ENCODE data around the gene MSI1.

Gene MSI1

DNA sequence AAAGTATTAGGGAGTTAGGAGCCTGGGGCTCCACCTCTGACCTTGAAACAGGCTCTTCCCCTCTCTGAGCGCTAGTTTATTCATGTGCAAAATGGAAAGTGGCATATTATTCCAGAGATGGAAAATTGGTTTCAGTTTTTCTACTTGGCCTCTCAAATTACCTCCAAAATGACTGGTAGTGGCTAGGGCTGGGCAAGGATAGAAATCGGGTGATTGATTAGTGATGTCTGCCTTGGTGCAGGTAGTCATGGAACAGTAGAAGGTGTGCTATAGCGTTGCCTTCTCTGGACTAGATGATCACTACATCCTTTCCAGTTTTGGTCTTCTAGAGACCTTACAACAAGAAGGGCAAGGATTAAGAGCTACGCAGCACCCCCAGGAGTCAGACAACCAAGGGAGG is 8.6 kb upstream of the MSI1 start:
- H3K27me3 ChIP-seq (replicated peaks; ENCODE audit: control insufficient read depth, insufficient read depth, low read length, poor library complexity, severe bottlenecking): no peaks in the 10 kb centered on the region
- no peak overlapping the region for H3K4me3 ChIP-seq (ENCODE audit: insufficient read depth, low read depth, low read length, poor library complexity, severe bottlenecking)
- no peak overlapping the region for H3K27ac ChIP-seq (ENCODE audit: insufficient read depth, low read length, poor library complexity, severe bottlenecking)
- no peaks in the 10 kb centered on the region for H3K9me3 ChIP-seq (ENCODE audit: control insufficient read depth, low read length)
- H3K4me1 ChIP-seq (ENCODE audit: control insufficient read depth, insufficient read depth, low read length, poor library complexity, severe bottlenecking): no peaks in the 10 kb centered on the region
- no peaks in the 10 kb centered on the region for H3K36me3 ChIP-seq (ENCODE audit: control insufficient read depth, insufficient read depth, low read length)
- no peak for DNase-seq

DNA sequence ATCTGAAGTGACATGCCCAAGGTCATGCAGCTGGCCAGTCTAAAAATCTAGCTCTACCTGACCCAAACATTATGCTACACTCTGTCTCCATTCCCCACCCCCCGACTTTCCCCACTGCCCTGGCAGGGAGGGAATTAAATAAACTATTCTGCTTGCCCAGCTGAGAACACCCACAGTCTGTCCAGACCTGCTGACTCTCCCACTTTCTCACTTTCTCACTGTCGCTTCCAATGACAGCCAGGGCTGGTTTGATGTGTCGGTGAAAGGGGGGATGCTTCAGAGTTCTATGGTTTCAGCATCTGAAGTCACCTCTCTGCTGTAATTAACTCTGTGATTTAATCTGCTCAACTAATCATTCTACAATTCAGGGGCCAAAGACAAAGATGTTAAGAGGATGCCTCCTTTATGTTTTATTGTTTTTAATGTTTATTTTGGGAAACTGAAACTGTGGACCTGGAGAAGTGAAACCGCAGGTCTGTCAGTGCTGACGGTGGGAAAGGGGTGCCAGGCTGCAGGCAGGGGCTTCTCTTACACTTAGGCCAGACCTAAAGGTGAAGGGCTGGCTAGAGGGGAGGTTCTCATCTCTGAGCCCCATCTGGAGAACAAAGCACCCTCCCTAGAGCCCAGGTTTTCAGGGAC is 8.1 kb upstream of the MSI1 start:
- Histone ChIP-seq H3K4me3 (ENCODE audit: insufficient read depth, low read depth, low read length, poor library complexity, severe bottlenecking) (no peak overlapping the region), H3K27ac (ENCODE audit: insufficient read depth, low read length, poor library complexity, severe bottlenecking) (no peak overlapping the region), H3K36me3 (ENCODE audit: control insufficient read depth, insufficient read depth, low read length) (no peaks in the 10 kb centered on the region), H3K27me3 (replicated peaks; ENCODE audit: control insufficient read depth, insufficient read depth, low read length, poor library complexity, severe bottlenecking) (no peaks in the 10 kb centered on the region), H3K4me1 (ENCODE audit: control insufficient read depth, insufficient read depth, low read length, poor library complexity, severe bottlenecking) (no peaks in the 10 kb centered on the region), H3K9me3 (ENCODE audit: control insufficient read depth, low read length) (no peaks in the 10 kb centered on the region)
- DNase-seq: no peak

- no peaks in the 10 kb centered on the region for H3K4me1 ChIP-seq (ENCODE audit: control insufficient read depth, insufficient read depth, low read length, poor library complexity, severe bottlenecking)
- H3K27me3 ChIP-seq (replicated peaks; ENCODE audit: control insufficient read depth, insufficient read depth, low read length, poor library complexity, severe bottlenecking): no peaks in the 10 kb centered on the region
- H3K4me3 ChIP-seq (ENCODE audit: insufficient read depth, low read depth, low read length, poor library complexity, severe bottlenecking): no peak overlapping the region
- no peaks in the 10 kb centered on the region for H3K9me3 ChIP-seq (ENCODE audit: control insufficient read depth, low read length)
- DNase-seq: no peak
- H3K36me3 ChIP-seq (ENCODE audit: control insufficient read depth, insufficient read depth, low read length): no peaks in the 10 kb centered on the region
- H3K27ac ChIP-seq (ENCODE audit: insufficient read depth, low read length, poor library complexity, severe bottlenecking): no peak overlapping the region
Observed at GRCh38 chr12:120376416-120376815, 7.5 kb upstream of the MSI1 start.

DNA sequence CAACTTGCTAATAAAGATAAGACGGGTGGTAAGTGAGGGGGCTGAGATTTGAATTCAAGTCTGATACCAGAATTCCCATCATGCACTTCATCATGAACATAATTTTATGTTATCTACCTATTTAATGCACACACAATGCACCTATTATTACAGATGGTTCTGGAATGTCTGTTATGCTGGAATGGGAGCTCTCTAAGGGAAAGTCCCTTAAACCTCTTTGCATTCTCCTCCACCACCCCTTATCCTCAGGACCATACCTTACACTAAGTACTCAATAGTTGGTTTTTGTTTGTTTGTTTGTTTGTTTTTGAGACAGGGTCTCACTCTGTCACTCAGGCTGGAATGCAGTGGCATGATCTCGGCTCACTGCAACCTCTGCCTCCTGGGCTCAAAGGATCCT is 7.0 kb upstream of the MSI1 start:
- Histone ChIP-seq H3K4me3 (ENCODE audit: insufficient read depth, low read depth, low read length, poor library complexity, severe bottlenecking) (no peak overlapping the region), H3K9me3 (ENCODE audit: control insufficient read depth, low read length) (no peaks in the 10 kb centered on the region), H3K27me3 (replicated peaks; ENCODE audit: control insufficient read depth, insufficient read depth, low read length, poor library complexity, severe bottlenecking) (peaks cover 3% of the 10 kb centered on the region), H3K36me3 (ENCODE audit: control insufficient read depth, insufficient read depth, low read length) (no peaks in the 10 kb centered on the region), H3K27ac (ENCODE audit: insufficient read depth, low read length, poor library complexity, severe bottlenecking) (no peak overlapping the region), H3K4me1 (ENCODE audit: control insufficient read depth, insufficient read depth, low read length, poor library complexity, severe bottlenecking) (no peaks in the 10 kb centered on the region)
- DNase-seq: no peak

DNA sequence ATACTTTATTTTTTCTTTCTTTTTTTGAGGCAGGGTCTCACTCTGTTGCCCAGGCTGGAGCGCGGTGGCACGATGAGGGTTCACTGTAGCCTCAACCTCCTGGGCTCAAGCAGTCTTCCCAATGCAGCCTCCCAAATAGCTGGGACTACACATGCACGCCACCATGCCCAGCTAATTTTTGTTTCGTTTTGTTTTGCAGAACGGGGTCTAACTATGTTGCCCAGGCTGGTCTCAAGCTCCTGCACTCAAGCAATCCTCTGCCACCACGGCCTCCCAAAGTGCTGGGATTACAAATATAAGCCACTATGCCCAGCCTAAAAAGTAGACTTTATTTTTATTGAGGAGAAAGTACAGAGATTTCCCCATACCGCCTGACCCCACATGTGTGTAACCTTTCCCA is 4.7 kb upstream of the MSI1 start:
- no peaks in the 10 kb centered on the region for H3K36me3 ChIP-seq (ENCODE audit: control insufficient read depth, insufficient read depth, low read length)
- no peak overlapping the region for H3K27ac ChIP-seq (ENCODE audit: insufficient read depth, low read length, poor library complexity, severe bottlenecking)
- H3K4me3 ChIP-seq (ENCODE audit: insufficient read depth, low read depth, low read length, poor library complexity, severe bottlenecking): no peak overlapping the region
- H3K27me3 ChIP-seq (replicated peaks; ENCODE audit: control insufficient read depth, insufficient read depth, low read length, poor library complexity, severe bottlenecking): peaks cover 21% of the 10 kb centered on the region
- DNase-seq: no peak
- no peaks in the 10 kb centered on the region for H3K9me3 ChIP-seq (ENCODE audit: control insufficient read depth, low read length)
- peaks cover 5% of the 10 kb centered on the region for H3K4me1 ChIP-seq (ENCODE audit: control insufficient read depth, insufficient read depth, low read length, poor library complexity, severe bottlenecking)

- no peaks in the 10 kb centered on the region for H3K36me3 ChIP-seq (ENCODE audit: control insufficient read depth, insufficient read depth, low read length)
- H3K9me3 ChIP-seq (ENCODE audit: control insufficient read depth, low read length): no peaks in the 10 kb centered on the region
- no peak for DNase-seq
- peaks cover 42% of the 10 kb centered on the region for H3K27me3 ChIP-seq (replicated peaks; ENCODE audit: control insufficient read depth, insufficient read depth, low read length, poor library complexity, severe bottlenecking)
- peaks cover 17% of the 10 kb centered on the region for H3K4me1 ChIP-seq (ENCODE audit: control insufficient read depth, insufficient read depth, low read length, poor library complexity, severe bottlenecking)
- H3K4me3 ChIP-seq (ENCODE audit: insufficient read depth, low read depth, low read length, poor library complexity, severe bottlenecking): no peak overlapping the region
- no peak overlapping the region for H3K27ac ChIP-seq (ENCODE audit: insufficient read depth, low read length, poor library complexity, severe bottlenecking)
Observed at GRCh38 chr12:120370343-120371243, 1.6 kb upstream of the MSI1 start.

DNA sequence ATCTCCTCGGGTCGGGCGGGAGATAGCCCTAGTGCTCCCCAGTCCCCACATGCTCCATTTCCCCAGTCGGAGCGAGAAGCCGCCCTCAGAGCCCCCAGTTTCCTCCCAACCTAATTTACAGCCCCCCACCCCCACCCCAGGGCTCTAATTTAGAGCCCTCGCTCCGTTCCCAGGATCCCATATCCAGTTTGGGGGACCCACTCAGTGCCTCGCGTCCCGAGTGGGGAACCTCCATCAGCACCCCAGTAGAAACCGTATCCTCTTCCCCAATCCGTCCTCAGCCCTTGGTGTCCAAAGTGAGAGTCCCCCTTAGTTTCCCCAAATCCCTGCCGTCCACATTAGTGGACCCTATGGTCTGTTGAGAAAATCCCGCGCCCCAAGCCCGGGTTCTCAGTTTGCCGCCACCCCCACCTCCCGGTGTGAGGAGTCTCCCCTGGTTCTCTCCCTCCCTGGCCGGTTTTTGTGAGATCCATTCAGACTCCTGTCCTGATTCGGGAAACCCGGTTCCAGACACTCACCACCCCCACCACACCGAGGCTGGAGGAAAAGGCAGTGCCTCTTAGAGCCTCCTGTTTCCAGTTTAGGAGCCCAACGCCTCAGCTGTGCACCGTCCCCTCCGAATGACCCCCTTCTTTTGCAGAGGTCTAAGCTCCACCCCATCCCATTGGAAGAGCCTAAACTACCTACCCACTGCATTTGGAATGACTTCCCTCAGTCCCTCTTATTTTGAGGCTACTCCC is 809 bp upstream of the MSI1 start:
- peak overlapping the region; percentile 39 for H3K4me3 ChIP-seq (ENCODE audit: insufficient read depth, low read depth, low read length, poor library complexity, severe bottlenecking)

DNA sequence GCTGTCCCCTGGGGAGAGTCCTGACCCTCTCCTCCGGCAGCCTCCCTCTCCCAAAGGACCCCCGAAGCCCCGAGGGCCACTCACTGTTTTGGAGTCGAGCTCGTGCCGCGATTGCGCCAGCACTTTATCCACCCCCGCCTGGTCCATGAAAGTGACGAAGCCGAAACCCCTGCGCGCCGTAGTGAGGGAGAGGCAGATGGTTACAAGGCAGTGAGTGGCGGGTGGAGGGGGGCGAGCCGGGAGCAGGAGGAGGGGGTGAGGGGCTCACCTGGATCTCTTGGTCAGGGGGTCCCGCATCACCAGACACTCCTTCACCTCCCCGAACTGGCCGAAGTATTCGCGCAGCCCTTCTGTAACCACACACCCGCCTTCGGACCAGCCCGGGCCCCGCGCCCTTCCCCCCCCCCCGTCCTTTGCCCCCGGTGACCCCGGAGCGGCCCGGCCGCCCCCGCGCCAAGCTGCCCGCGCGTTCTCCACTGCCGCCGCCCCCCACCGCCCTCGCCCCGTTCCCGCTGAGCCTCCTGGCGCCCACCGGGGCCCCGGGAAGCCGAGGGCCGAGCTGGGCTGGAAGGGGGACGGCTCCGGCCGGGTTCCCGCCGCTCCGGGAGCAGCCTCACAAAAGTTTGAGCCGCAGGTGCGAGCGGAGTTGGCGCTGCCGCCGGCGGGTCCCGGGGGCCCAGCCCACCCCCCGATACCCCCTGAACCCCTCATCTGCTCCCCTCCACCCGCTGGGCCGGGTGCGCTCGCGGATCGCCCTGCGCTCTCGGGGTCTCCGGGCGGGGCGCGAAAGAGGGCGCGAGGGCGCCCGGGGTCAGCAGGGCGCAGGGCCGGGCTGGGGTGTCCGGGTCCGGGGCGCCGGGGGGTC is 808 bp downstream of the MSI1 start:
- DNase-seq: no peak
- Histone ChIP-seq H3K4me3 (ENCODE audit: insufficient read depth, low read depth, low read length, poor library complexity, severe bottlenecking) (peak overlapping the region; percentile 4), H3K9me3 (ENCODE audit: control insufficient read depth, low read length) (no peaks in the 10 kb centered on the region), H3K4me1 (ENCODE audit: control insufficient read depth, insufficient read depth, low read length, poor library complexity, severe bottlenecking) (peaks cover 17% of the 10 kb centered on the region), H3K27ac (ENCODE audit: insufficient read depth, low read length, poor library complexity, severe bottlenecking) (no peak overlapping the region), H3K36me3 (ENCODE audit: control insufficient read depth, insufficient read depth, low read length) (no peaks in the 10 kb centered on the region), H3K27me3 (replicated peaks; ENCODE audit: control insufficient read depth, insufficient read depth, low read length, poor library complexity, severe bottlenecking) (peaks cover 47% of the 10 kb centered on the region)

More for the DNA sequence above, 809 bp upstream of the MSI1 start:
- Histone ChIP-seq H3K27me3 (replicated peaks; ENCODE audit: control insufficient read depth, insufficient read depth, low read length, poor library complexity, severe bottlenecking) (peaks cover 42% of the 10 kb centered on the region), H3K9me3 (ENCODE audit: control insufficient read depth, low read length) (no peaks in the 10 kb centered on the region), H3K36me3 (ENCODE audit: control insufficient read depth, insufficient read depth, low read length) (no peaks in the 10 kb centered on the region), H3K4me1 (ENCODE audit: control insufficient read depth, insufficient read depth, low read length, poor library complexity, severe bottlenecking) (peaks cover 17% of the 10 kb centered on the region), H3K27ac (ENCODE audit: insufficient read depth, low read length, poor library complexity, severe bottlenecking) (no peak overlapping the region)
- DNase-seq: no peak

- H3K27me3 ChIP-seq (replicated peaks; ENCODE audit: control insufficient read depth, insufficient read depth, low read length, poor library complexity, severe bottlenecking): peaks cover 50% of the 10 kb centered on the region
- H3K4me3 ChIP-seq (ENCODE audit: insufficient read depth, low read depth, low read length, poor library complexity, severe bottlenecking): peak overlapping the region; percentile 4
- no peak for DNase-seq
- H3K27ac ChIP-seq (ENCODE audit: insufficient read depth, low read length, poor library complexity, severe bottlenecking): no peak overlapping the region
- peaks cover 17% of the 10 kb centered on the region for H3K4me1 ChIP-seq (ENCODE audit: control insufficient read depth, insufficient read depth, low read length, poor library complexity, severe bottlenecking)
- no peaks in the 10 kb centered on the region for H3K9me3 ChIP-seq (ENCODE audit: control insufficient read depth, low read length)
- no peaks in the 10 kb centered on the region for H3K36me3 ChIP-seq (ENCODE audit: control insufficient read depth, insufficient read depth, low read length)
Observed at GRCh38 chr12:120367233-120367923, 1.6 kb downstream of the MSI1 start.
